ENCODE measurements around the gene SUSD4. TPM values are rescaled to one million over a fixed set of nuclear protein-coding genes. Genes with fewer than 3 reads are reported as not detected.
A peak's percentile ranks its signal among the peaks of the same experiment; 100 is the strongest.

The SUSD4 gene
- total RNA-seq, 4 donors from 2014 or later = 1.1 to 3.3 (median 1.8) TPM

- Histone ChIP-seq H3K4me3 (no peak overlapping the region), H3K27me3 (no peaks in the 10 kb centered on the region), H3K9me3 (no peaks in the 10 kb centered on the region), H3K27ac (replicated peaks in 1 of 4) (no peak overlapping the region), H3K36me3 (no peaks in the 10 kb centered on the region), H3K4me1 (peaks cover 3 to 11% (median 4%) of the 10 kb centered on the region in 4 donors)
- DNase-seq (ENCODE audit: extremely low spot score) = no peak
- intact Hi-C loops (cut with DNase I) = no loop called here
- 89% methylated on average over 3 of the region's 3 CpGs for WGBS
- TF ChIP-seq POLR2A (IDR thresholded peaks at IDR 0.05; ENCODE audit: low read depth) = no peak
- TF ChIP-seq POLR2AphosphoS5 (IDR thresholded peaks at IDR 0.05) = no peak
- TF ChIP-seq EP300 (IDR thresholded peaks at IDR 0.05) = no peak
- TF ChIP-seq, protein P1, sequence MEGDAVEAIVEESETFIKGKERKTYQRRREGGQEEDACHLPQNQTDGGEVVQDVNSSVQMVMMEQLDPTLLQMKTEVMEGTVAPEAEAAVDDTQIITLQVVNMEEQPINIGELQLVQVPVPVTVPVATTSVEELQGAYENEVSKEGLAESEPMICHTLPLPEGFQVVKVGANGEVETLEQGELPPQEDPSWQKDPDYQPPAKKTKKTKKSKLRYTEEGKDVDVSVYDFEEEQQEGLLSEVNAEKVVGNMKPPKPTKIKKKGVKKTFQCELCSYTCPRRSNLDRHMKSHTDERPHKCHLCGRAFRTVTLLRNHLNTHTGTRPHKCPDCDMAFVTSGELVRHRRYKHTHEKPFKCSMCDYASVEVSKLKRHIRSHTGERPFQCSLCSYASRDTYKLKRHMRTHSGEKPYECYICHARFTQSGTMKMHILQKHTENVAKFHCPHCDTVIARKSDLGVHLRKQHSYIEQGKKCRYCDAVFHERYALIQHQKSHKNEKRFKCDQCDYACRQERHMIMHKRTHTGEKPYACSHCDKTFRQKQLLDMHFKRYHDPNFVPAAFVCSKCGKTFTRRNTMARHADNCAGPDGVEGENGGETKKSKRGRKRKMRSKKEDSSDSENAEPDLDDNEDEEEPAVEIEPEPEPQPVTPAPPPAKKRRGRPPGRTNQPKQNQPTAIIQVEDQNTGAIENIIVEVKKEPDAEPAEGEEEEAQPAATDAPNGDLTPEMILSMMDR (IDR thresholded peaks at IDR 0.05) = no peak
Observed at GRCh38 chr1:223176437-223176836, 187.5 kb downstream of the SUSD4 start.

DNA sequence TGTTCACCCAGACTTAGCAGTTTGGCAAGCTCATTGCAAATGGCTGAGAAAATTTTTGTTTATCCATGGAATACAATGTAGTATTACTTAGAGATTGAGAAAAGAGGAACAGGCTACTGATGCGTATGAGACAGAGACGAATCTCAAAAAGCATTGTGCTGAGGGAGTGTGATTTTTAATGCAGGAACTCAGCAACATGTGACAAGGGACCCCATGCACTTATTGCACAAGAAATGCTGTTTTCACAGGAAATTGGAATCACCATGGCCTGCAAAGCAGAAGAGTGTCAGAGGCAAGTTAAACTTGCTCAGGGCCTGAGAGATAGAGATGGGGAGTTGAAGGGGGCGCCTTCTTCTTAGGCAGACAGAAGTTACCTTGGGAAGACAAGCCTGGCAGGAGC is 188.3 kb downstream of the SUSD4 start:
- intact Hi-C loops (cut with DNase I) = no loop called here
- peak overlapping the region in 2 of 4 donors; percentile 12 to 37 for H3K27ac ChIP-seq (replicated peaks in 1 of 4)
- no peak for DNase-seq (ENCODE audit: extremely low spot score)
- TF ChIP-seq POLR2A (IDR thresholded peaks at IDR 0.05; ENCODE audit: low read depth) (no peak), POLR2AphosphoS5 (IDR thresholded peaks at IDR 0.05) (peak; percentile 39 to 44), EP300 (IDR thresholded peaks at IDR 0.05) (no peak)
- H3K4me3 ChIP-seq = no peak overlapping the region
- H3K27me3 ChIP-seq = no peaks in the 10 kb centered on the region
- H3K9me3 ChIP-seq = no peaks in the 10 kb centered on the region
- 77% methylated on average over 3 of the region's 3 CpGs for WGBS
- H3K36me3 ChIP-seq = no peaks in the 10 kb centered on the region
- H3K4me1 ChIP-seq = peaks cover 0 to 5% (median 2%) of the 10 kb centered on the region in 4 donors

- Histone ChIP-seq H3K9me3 (no peaks in the 10 kb centered on the region), H3K4me3 (no peak overlapping the region), H3K27me3 (no peaks in the 10 kb centered on the region), H3K36me3 (no peaks in the 10 kb centered on the region), H3K27ac (replicated peaks in 1 of 4) (peak overlapping the region in 2 of 4 donors; percentile 12 to 18), H3K4me1 (no peaks in the 10 kb centered on the region)
- WGBS = 63% methylated on average over 4 of the region's 4 CpGs
- TF ChIP-seq EP300 (IDR thresholded peaks at IDR 0.05) = no peak
- TF ChIP-seq, protein P1 (IDR thresholded peaks at IDR 0.05) = peak in 1 of 3 experiments; percentile 19
- no peak for DNase-seq (ENCODE audit: extremely low spot score)
- intact Hi-C loops (cut with DNase I) = no loop called here
Observed at GRCh38 chr1:223175032-223175431, 188.9 kb downstream of the SUSD4 start.

Small RNAs within 50 kb of the gene (small RNA-seq; reads per million reads assigned to genes)
- gene RNU4-57P = 0 reads per million in 3 donors

Other genes starting within 250 kb of the SUSD4 start
- gene TLR5, start 220.9 kb downstream of the SUSD4 start, total RNA-seq = 1 to 10 TPM; 2.8 to 8.3 (median 6.1) TPM
- gene CCDC185, start 29.2 kb upstream of the SUSD4 start, total RNA-seq = not detected